Testis (tissue), 3 donors: ENCODE data around the gene LYSMD3. TPM values are rescaled to one million over a fixed set of nuclear protein-coding genes. Genes with fewer than 3 reads are reported as not detected.

ENCODE experiments used
- polyA plus RNA-seq: library from polyadenylated mRNA; stranded (reverse); fragments of 350-450 nt; fragmentation: Illumina TruSeq; extraction: RNeasy Lipid Tissue Mini Kit (QIAGEN cat#74804); gene quantifications from one replicate; pipeline ENCODE4 v1.2.3, GENCODE V29; 2014; ENCODE audit warnings: low read depth, low replicate concordance; ENCODE audit not compliant: insufficient read depth
- total RNA-seq, 2 donors: library from RNA; depleted of rRNA; stranded (reverse); fragments of >200 nt; gene quantifications; one replicate each; pipeline ENCODE4 v1.2.3, GENCODE V29; 2016

Gene LYSMD3
- total and polyA plus RNA-seq, 3 donors from 2014 or later = 9.4 to 11.0 (median 10.4) TPM

Other genes starting within 250 kb of the LYSMD3 start
- 10 to 100 TPM; 56.7 to 60.9 TPM for gene CETN3, start 119.8 kb downstream of the LYSMD3 start, total RNA-seq
- gene CETN3, start 119.8 kb downstream of the LYSMD3 start, polyA plus RNA-seq = 353 TPM
- gene MBLAC2, start 54.8 kb downstream of the LYSMD3 start, total RNA-seq = 10 to 100 TPM in 1 of 2 donors, 1 to 10 TPM in 1; 10.0 to 10.2 TPM
- 4.9 TPM for gene MBLAC2, start 54.8 kb downstream of the LYSMD3 start, polyA plus RNA-seq
- 10 to 100 TPM in 1 of 2 donors, 1 to 10 TPM in 1; 9.4 to 13.4 TPM for gene POLR3G, start 54.7 kb downstream of the LYSMD3 start, total RNA-seq
- 5.2 TPM for gene POLR3G, start 54.7 kb downstream of the LYSMD3 start, polyA plus RNA-seq
- gene ADGRV1, start 29.2 kb upstream of the LYSMD3 start, total RNA-seq = 10 to 100 TPM; 12.6 to 18.0 TPM
- gene ADGRV1, start 29.2 kb upstream of the LYSMD3 start, polyA plus RNA-seq = 10.8 TPM